Measurements from ENCODE around the gene BTK.
"Not testable (repeated sequence)": the region's sequence is repeated elsewhere in the genome, so short reads cannot be mapped to it uniquely, and the experiment has no call there.

BTK gene

GRCh38 chrX:101347859-101348451 is 38.0 kb downstream of the BTK start:
- no peak for DNase-seq (ENCODE audit: low read depth in 2 of 3, low spot score in 1 of 3)

- DNase-seq (ENCODE audit: low read depth in 2 of 3, low spot score in 1 of 3): no peak
Observed at GRCh38 chrX:101337776-101338271, 48.2 kb downstream of the BTK start.

GRCh38 chrX:101334310-101334709 is 51.7 kb downstream of the BTK start:
- DNase-seq (ENCODE audit: low read depth in 2 of 3, low spot score in 1 of 3): not testable (repeated sequence)

- not testable (repeated sequence) for DNase-seq (ENCODE audit: low read depth in 2 of 3, low spot score in 1 of 3)
Observed at GRCh38 chrX:101326600-101326999, 59.4 kb downstream of the BTK start.

- no peak for DNase-seq (ENCODE audit: low read depth in 2 of 3, low spot score in 1 of 3)
Observed at GRCh38 chrX:101303790-101304189, 82.2 kb downstream of the BTK start.
